Ishikawa (cell line): ENCODE results near the gene NEK10.

Experiments used
- CEBPB ChIP-seq: IDR thresholded peaks from 2 replicates; pipeline ENCODE4 v1.6.1; 2012
- CREB1 ChIP-seq: IDR thresholded peaks from 2 replicates; pipeline ENCODE4 v1.6.1; 2012; ENCODE audit warnings: low read depth
- EGR1 ChIP-seq: IDR thresholded peaks from 2 replicates; pipeline ENCODE4 v1.6.1; 2012
- EP300 ChIP-seq: IDR thresholded peaks from 2 replicates; pipeline ENCODE4 v1.6.1; 2012; ENCODE audit warnings: borderline replicate concordance
- FOXM1 ChIP-seq: IDR thresholded peaks from 2 replicates; pipeline ENCODE4 v1.6.1; 2012; ENCODE audit warnings: low read depth, borderline replicate concordance
- MAX ChIP-seq: IDR thresholded peaks from 2 replicates; pipeline ENCODE4 v1.6.1; 2012
- NFIC ChIP-seq: IDR thresholded peaks from 2 replicates; pipeline ENCODE4 v1.6.1; 2012
- RAD21 ChIP-seq: IDR thresholded peaks from 2 replicates; pipeline ENCODE4 v1.6.1; 2012; ENCODE audit warnings: low read depth
- REST ChIP-seq: IDR thresholded peaks from 2 replicates; pipeline ENCODE4 v1.6.1; 2012; ENCODE audit warnings: low read depth, mild to moderate bottlenecking
- TAF1 ChIP-seq: IDR thresholded peaks from 2 replicates; pipeline ENCODE4 v1.6.1; 2012; ENCODE audit warnings: low read depth, mild to moderate bottlenecking
- TCF12 ChIP-seq: IDR thresholded peaks from 2 replicates; pipeline ENCODE4 v1.6.1; 2012; ENCODE audit warnings: low read depth
- TEAD4 ChIP-seq: IDR thresholded peaks from 2 replicates; pipeline ENCODE4 v1.6.1; 2012
- USF1 ChIP-seq: IDR thresholded peaks from 2 replicates; pipeline ENCODE4 v1.6.1; 2012
- YY1 ChIP-seq: IDR thresholded peaks from 2 replicates; pipeline ENCODE4 v1.6.1; 2012; ENCODE audit warnings: low read depth
- ZBTB7A ChIP-seq: IDR thresholded peaks from 2 replicates; pipeline ENCODE4 v1.6.1; 2012; ENCODE audit warnings: low read depth

NEK10 gene

GRCh38 chr3:27221264-27221932, 147.8 kb downstream of the NEK10 start:
- no peak for TF ChIP-seq MAX
- TF ChIP-seq REST = no peak
- no peak for TF ChIP-seq EP300
- TF ChIP-seq RAD21 = no peak
- no peak for TF ChIP-seq CEBPB
- no peak for TF ChIP-seq TCF12
- TF ChIP-seq NFIC = no peak
- TF ChIP-seq ZBTB7A = no peak
- no peak for TF ChIP-seq USF1
- TF ChIP-seq EGR1 = no peak
- no peak for TF ChIP-seq CREB1
- TF ChIP-seq TEAD4 = no peak
- no peak for TF ChIP-seq YY1
- TF ChIP-seq FOXM1 = no peak
- no peak for TF ChIP-seq TAF1

- TF ChIP-seq CREB1 (no peak), EGR1 (no peak), FOXM1 (no peak), EP300 (no peak), MAX (no peak), REST (no peak), NFIC (no peak), ZBTB7A (no peak), TCF12 (no peak), TEAD4 (no peak), YY1 (no peak), TAF1 (no peak), RAD21 (no peak)
These were observed 149.0 kb downstream of the NEK10 start for GRCh38 chr3:27220166-27220565.

GRCh38 chr3:27219127-27219845, 149.9 kb downstream of the NEK10 start:
- TF ChIP-seq RAD21 = no peak
- no peak for TF ChIP-seq CREB1
- no peak for TF ChIP-seq YY1
- no peak for TF ChIP-seq NFIC
- no peak for TF ChIP-seq EGR1
- no peak for TF ChIP-seq TCF12
- TF ChIP-seq TEAD4 = no peak
- no peak for TF ChIP-seq CEBPB
- TF ChIP-seq FOXM1 = no peak
- no peak for TF ChIP-seq MAX

GRCh38 chr3:27216955-27217552, 152.1 kb downstream of the NEK10 start:
- TF ChIP-seq CREB1 = no peak
- TF ChIP-seq REST = no peak
- TF ChIP-seq USF1 = no peak
